Skeletal muscle tissue (tissue), 4 donors: ENCODE measurements around the gene PPP6R2. TPM values are rescaled to one million over a fixed set of nuclear protein-coding genes. Genes with fewer than 3 reads are reported as not detected.
A peak's percentile ranks its signal among the peaks of the same experiment; 100 is the strongest.

ENCODE experiments used
- H3K27ac ChIP-seq: one replicate; pipeline ENCODE4 v1.7.0; 2013; ENCODE audit warnings: mild to moderate bottlenecking, low read depth, low read length, inconsistent platforms
- H3K27me3 ChIP-seq, 3 donors: one replicate each; pipeline ENCODE4 v1.7.0; 2013; ENCODE audit warnings: low read length in 3 of 3; ENCODE audit not compliant: control insufficient read depth in 3 of 3, insufficient read depth in 3 of 3
- H3K36me3 ChIP-seq, 3 donors: one replicate each; pipeline ENCODE4 v1.7.0; 2013; ENCODE audit warnings: low read length in 3 of 3; ENCODE audit not compliant: control insufficient read depth in 3 of 3, insufficient read depth in 3 of 3
- H3K4me1 ChIP-seq, 3 donors: one replicate each; pipeline ENCODE4 v1.7.0; 2013; ENCODE audit warnings: low read length in 3 of 3, mild to moderate bottlenecking in 3 of 3; ENCODE audit not compliant: control insufficient read depth in 3 of 3, insufficient read depth in 3 of 3
- H3K4me3 ChIP-seq, 3 donors: one replicate each; pipeline ENCODE4 v1.7.0; 2013; ENCODE audit warnings: low read length in 3 of 3
- H3K9ac ChIP-seq, 3 donors: one replicate each; pipeline ENCODE4 v1.7.0; 2013; ENCODE audit warnings: low read length in 3 of 3, mild to moderate bottlenecking in 3 of 3, moderate library complexity in 2 of 3, low read depth in 1 of 3
- H3K9me3 ChIP-seq, 3 donors: one replicate each; pipeline ENCODE4 v1.7.0; 2013; ENCODE audit warnings: low read length in 3 of 3; ENCODE audit not compliant: control insufficient read depth in 3 of 3
- total RNA-seq: library from RNA; depleted of rRNA; stranded (reverse); fragments of >200 nt; gene quantifications from one replicate; pipeline ENCODE4 v1.2.3, GENCODE V29; 2014
- donor health status: Osteomylitis.

The PPP6R2 gene
- total RNA-seq, 1 donor from 2014 or later: 28.2 TPM

DNA sequence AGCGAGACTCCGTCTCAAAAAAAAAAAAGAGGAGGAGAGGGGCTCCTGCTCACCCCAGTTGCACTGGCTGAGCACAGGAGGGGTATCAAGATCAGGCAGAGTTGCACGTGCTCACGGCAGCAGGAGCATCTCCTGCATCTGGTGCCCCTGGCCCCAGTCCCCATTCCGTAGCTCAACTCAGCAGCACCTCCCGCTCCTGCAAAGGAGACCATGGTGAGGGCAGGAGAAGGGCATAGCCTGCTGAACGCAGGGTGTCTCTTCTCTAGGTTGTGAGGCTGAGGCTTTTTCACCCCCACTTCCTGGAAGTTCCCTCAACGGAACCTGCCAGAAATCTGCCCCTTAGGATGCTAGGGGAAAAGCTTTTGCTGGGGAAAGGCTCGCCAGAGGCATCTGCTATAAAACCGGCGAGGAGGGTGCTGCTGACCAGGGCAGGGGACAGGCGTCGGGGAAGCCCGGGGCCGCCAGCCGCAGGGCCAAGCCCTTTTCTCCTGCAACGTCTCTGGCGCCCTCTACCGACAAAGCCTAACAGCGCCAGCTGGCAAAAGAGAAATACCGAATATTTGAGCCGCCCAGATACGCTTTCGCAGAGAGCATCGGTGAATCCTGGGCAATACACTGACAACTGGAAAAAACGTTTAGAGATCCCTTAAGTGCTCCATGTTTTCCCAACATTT lies 1.0 kb upstream of the PPP6R2 start:
- Histone ChIP-seq H3K27ac (peak overlapping the region; percentile 8), H3K4me3 (peak overlapping the region; percentile 71 to 80 (median 75)), H3K9me3 (no peaks in the 10 kb centered on the region), H3K9ac (peak overlapping the region; percentile 61 to 82 (median 64)), H3K36me3 (peaks cover 2 to 5% (median 2%) of the 10 kb centered on the region in 3 donors), H3K27me3 (no peaks in the 10 kb centered on the region), H3K4me1 (peaks cover 18 to 20% (median 19%) of the 10 kb centered on the region in 3 donors)

DNA sequence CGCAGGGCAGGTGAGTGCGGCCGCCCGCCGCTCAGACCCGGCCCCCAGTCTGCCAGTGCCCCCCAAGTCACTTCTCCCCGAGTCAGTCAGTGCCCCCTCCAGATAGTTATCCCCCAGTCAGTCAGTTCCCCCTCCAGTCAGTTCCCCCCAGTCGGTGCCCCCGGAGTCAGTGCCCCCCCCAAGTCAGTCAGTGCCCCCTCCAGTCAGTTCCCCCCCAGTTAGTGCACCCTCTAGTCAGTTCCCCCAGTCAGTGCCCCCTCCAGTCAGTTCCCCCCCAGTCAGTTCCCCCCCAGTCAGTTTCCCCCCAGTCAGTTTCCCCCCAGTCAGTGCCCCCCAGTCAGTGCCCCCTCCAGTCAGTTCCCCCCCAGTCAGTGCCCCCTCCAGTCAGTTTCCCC lies 411 bp downstream of the PPP6R2 start:
- Histone ChIP-seq H3K9me3 (no peaks in the 10 kb centered on the region), H3K27ac (peak overlapping the region; percentile 79), H3K4me3 (peak overlapping the region; percentile 56 to 79 (median 79)), H3K4me1 (peaks cover 19 to 31% (median 24%) of the 10 kb centered on the region in 3 donors), H3K9ac (peak overlapping the region; percentile 81 to 89 (median 86)), H3K36me3 (peaks cover 2 to 10% (median 5%) of the 10 kb centered on the region in 3 donors), H3K27me3 (no peaks in the 10 kb centered on the region)

DNA sequence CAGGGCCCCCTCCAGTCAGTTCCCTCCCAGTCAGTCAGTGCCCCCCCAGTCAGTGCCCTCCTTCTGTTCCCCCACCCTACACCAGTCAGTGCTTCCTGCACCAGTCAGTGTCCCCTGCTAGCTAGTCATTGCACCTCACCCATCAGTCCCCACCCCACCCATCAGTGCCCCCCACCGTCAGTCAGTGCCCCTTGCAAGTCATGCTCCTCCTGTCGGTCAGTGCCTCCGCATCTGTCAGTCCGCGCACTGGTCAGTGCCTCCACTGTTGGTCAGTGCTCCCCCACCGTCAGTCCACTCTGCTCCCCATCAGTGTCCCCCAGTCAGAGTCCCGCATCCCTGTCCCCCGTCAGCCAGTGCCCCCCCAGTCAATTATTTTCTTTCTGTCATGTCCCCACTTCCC lies 3.3 kb downstream of the PPP6R2 start:
- H3K9me3 ChIP-seq: no peaks in the 10 kb centered on the region
- peaks cover 2 to 10% (median 5%) of the 10 kb centered on the region in 3 donors for H3K36me3 ChIP-seq
- H3K4me3 ChIP-seq: no peak overlapping the region
- peaks cover 19 to 31% (median 24%) of the 10 kb centered on the region in 3 donors for H3K4me1 ChIP-seq
- H3K27me3 ChIP-seq: no peaks in the 10 kb centered on the region
- H3K9ac ChIP-seq: peak overlapping the region in 2 of 3 donors; percentile 32 to 43
- H3K27ac ChIP-seq: no peak overlapping the region

DNA sequence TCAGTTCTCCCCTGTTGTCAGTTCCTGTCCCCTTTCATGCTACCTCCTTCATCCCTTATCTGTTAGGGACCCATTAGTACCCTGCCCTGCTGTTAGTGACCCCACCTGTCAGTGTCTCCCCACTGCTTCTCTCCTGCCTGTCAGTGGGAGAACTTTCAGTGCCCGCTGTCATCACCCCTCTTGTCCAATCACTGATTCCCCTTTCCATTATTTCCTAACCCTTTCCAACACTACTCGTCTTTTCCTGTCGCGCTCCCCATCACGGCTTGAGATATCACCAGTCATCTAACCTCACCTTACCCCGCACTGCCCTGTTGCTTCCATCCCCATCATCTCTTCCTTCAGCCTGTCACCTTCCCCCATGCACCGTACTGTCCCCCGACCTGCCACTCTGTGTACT lies 4.0 kb downstream of the PPP6R2 start:
- Histone ChIP-seq H3K9ac (peak overlapping the region in 2 of 3 donors; percentile 32 to 60), H3K4me3 (peak overlapping the region in 1 of 3 donors; percentile 2), H3K27ac (no peak overlapping the region), H3K9me3 (no peaks in the 10 kb centered on the region), H3K4me1 (peaks cover 16 to 28% (median 22%) of the 10 kb centered on the region in 3 donors), H3K27me3 (no peaks in the 10 kb centered on the region), H3K36me3 (peaks cover 2 to 10% (median 5%) of the 10 kb centered on the region in 3 donors)

DNA sequence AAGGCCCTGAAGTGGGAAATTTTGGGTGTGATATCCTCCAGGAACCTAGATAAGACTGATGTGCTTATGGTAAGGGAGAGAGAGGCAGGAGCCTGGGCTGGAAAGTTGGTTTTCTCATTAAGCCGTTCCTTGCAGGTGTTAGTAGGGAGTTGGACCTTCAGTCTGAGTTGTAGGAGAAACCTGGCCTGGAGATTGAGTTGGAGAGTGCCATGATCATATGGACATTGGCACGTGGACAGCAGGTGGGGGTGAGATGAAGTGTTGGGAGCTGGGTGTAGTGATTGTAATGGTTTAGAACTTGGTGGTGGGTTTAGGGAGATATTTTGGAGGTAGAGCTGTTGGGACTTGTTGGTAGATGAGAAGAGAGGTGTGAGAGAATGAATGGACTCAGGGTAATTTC lies 4.9 kb downstream of the PPP6R2 start:
- H3K4me3 ChIP-seq: no peak overlapping the region
- H3K36me3 ChIP-seq: peaks cover 5 to 13% (median 6%) of the 10 kb centered on the region in 3 donors
- no peak overlapping the region for H3K9ac ChIP-seq

DNA sequence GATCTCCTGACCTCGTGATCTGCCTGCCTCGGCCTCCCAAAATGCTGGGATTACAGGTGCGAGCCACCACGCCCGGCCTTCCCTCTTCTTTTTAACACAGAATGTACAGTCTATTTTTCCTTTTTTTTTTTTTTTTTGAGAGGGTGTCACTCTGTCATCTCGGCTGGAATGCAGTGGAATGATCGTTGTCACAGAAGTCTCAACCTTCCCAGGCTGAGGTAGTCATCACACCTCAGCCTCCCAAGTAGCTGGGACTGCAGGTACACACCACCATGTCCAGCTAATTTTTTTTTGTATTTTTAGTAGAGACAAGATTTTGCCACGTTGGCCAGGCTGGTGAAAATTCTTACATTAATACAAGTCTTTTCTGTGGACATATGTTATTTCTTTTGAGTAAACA lies 13.1 kb downstream of the PPP6R2 start:
- Histone ChIP-seq H3K9ac (no peak overlapping the region), H3K9me3 (no peaks in the 10 kb centered on the region), H3K27me3 (no peaks in the 10 kb centered on the region), H3K4me1 (peaks cover 0 to 8% (median 3%) of the 10 kb centered on the region in 3 donors), H3K4me3 (no peak overlapping the region), H3K36me3 (peaks cover 5 to 16% (median 5%) of the 10 kb centered on the region in 3 donors), H3K27ac (no peak overlapping the region)

More for the DNA sequence above, 4.9 kb downstream of the PPP6R2 start:
- peaks cover 8 to 20% (median 14%) of the 10 kb centered on the region in 3 donors for H3K4me1 ChIP-seq
- no peaks in the 10 kb centered on the region for H3K27me3 ChIP-seq
- no peaks in the 10 kb centered on the region for H3K9me3 ChIP-seq
- H3K27ac ChIP-seq: no peak overlapping the region

DNA sequence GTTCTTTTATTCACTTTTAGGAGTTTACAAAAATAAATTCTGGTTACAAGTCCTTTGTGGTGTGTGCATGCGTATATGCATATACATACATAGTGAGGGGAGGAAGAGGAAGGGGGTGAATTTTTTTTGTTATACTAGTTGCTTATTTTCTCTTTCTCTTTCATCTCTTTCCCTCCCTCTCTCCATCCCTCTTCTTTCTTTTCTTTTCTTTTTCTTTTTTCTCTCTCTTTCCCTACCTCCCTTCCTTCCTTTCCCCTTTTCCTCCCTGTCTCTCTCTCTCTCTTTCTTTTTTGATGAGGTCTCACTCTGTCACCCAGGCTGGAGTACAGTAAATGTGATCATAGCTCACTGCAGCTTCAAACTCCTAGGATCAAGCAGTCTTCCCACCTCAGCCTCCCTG lies 14.1 kb downstream of the PPP6R2 start:
- Histone ChIP-seq H3K36me3 (peaks cover 5 to 18% (median 7%) of the 10 kb centered on the region in 3 donors), H3K4me3 (no peak overlapping the region), H3K9me3 (no peaks in the 10 kb centered on the region), H3K9ac (no peak overlapping the region), H3K27ac (no peak overlapping the region), H3K27me3 (no peaks in the 10 kb centered on the region), H3K4me1 (peaks cover 0 to 15% (median 11%) of the 10 kb centered on the region in 3 donors)

DNA sequence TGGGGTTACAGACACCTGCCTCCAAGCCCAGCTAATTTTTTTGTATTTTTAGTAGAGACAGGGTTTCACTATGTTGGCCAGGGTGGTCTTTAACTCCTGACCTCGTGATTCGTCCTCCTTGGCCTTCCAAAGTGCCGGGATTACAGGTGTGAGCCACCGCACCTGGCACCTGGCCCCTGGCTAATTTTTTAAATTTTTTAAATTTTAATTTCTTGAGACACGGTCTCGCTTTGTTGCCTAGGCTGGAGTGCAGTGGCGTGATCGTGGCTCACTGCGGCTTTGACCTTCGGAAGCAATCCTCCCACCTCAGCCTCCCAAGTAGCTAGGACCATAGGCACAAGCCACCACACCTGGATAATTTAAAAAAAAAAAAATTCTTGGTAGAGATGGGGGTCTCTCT lies 14.6 kb downstream of the PPP6R2 start:
- H3K27ac ChIP-seq: no peak overlapping the region
- H3K4me3 ChIP-seq: no peak overlapping the region
- H3K9me3 ChIP-seq: no peaks in the 10 kb centered on the region
- H3K4me1 ChIP-seq: peaks cover 0 to 18% (median 13%) of the 10 kb centered on the region in 3 donors
- no peak overlapping the region for H3K9ac ChIP-seq
- H3K27me3 ChIP-seq: no peaks in the 10 kb centered on the region
- H3K36me3 ChIP-seq: peaks cover 3 to 17% (median 5%) of the 10 kb centered on the region in 3 donors

DNA sequence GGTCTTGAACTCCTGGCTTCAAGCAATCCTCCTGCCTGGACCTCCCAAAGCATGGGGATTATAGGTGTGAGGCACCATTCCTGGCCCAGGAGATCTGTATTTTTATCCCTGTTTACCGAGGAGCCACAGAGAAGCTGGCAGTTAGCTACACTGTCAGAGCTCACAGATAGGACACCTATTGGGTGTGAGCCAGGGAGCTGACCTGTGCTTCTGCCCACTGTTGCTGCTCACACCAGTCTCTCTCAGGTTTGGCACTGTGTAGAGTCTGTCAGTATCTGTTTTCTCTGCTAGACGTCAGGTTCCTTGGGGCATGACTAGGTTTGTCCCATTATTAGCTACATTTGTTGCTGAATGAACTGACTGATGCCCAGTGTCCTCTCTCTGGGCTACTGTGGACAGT lies 17.5 kb downstream of the PPP6R2 start:
- Histone ChIP-seq H3K4me3 (no peak overlapping the region), H3K27ac (no peak overlapping the region)

DNA sequence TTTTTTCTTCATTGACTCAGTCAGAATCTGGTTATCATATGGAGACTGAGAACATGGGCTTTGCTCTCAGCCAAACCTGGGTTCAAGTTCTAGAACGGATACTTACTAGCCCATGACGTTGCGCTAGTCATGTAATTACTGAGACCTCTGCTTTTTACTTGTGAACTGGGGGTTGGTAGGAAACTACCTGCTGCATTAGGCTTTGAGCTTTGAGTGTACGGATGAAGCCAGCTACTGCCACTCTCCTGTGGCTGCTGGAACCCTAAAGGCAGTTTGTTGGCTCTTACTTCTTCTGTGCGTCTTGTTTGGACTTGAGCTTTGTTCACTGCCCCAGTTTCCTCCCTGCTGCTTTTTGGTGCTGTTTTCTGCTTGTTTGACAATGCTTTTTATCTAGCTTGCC lies 18.1 kb downstream of the PPP6R2 start:
- H3K27ac ChIP-seq: no peak overlapping the region
- H3K4me1 ChIP-seq: peaks cover 0 to 23% (median 19%) of the 10 kb centered on the region in 3 donors
- no peak overlapping the region for H3K4me3 ChIP-seq
- H3K9ac ChIP-seq: no peak overlapping the region
- H3K27me3 ChIP-seq: no peaks in the 10 kb centered on the region
- no peaks in the 10 kb centered on the region for H3K9me3 ChIP-seq
- H3K36me3 ChIP-seq: peaks cover 2 to 12% (median 5%) of the 10 kb centered on the region in 3 donors

More for the DNA sequence above, 17.5 kb downstream of the PPP6R2 start:
- H3K36me3 ChIP-seq: peaks cover 2 to 12% (median 5%) of the 10 kb centered on the region in 3 donors
- H3K9ac ChIP-seq: no peak overlapping the region
- H3K4me1 ChIP-seq: peaks cover 0 to 23% (median 19%) of the 10 kb centered on the region in 3 donors
- H3K27me3 ChIP-seq: no peaks in the 10 kb centered on the region
- H3K9me3 ChIP-seq: no peaks in the 10 kb centered on the region
